Karpas-422 (cell line): Measurements from ENCODE around the gene PGLYRP2. TPM values are rescaled to one million over a fixed set of nuclear protein-coding genes. Genes with fewer than 3 reads are reported as not detected.

Experiments used
- DNase-seq: peaks from one replicate; pipeline ENCODE4 v3.0.0-alpha.2; 2015
- H2AFZ ChIP-seq: fragments of 200-600 bp; sonication (generic); 2 replicates; pipeline ENCODE4 v1.6.1; 2014; ENCODE audit warnings: antibody characterized with exemption, low read length, mixed read lengths
- H3K27ac ChIP-seq: fragments of 200-600 bp; sonication (generic); 2 replicates; pipeline ENCODE4 v1.5.1; 2014; ENCODE audit warnings: mild to moderate bottlenecking, low read length, moderate library complexity
- H3K27me3 ChIP-seq: fragments of 200-600 bp; sonication (generic); 2 replicates; pipeline ENCODE4 v1.6.1; 2014; ENCODE audit warnings: low read length, mixed read lengths
- H3K36me3 ChIP-seq: fragments of 200-600 bp; sonication (generic); 2 replicates; pipeline ENCODE4 v1.6.1; 2014; ENCODE audit warnings: low read length, mixed read lengths; ENCODE audit not compliant: insufficient read depth
- H3K4me1 ChIP-seq: fragments of 200-600 bp; sonication (generic); 2 replicates; pipeline ENCODE4 v1.6.1; 2014; ENCODE audit warnings: mild to moderate bottlenecking, low read length, mixed read lengths
- H3K4me2 ChIP-seq: fragments of 200-600 bp; sonication (generic); 2 replicates; pipeline ENCODE4 v1.6.1; 2014; ENCODE audit warnings: low read length, low read depth, mild to moderate bottlenecking; ENCODE audit not compliant: poor library complexity, severe bottlenecking
- H3K4me3 ChIP-seq: fragments of 200-600 bp; sonication (generic); 2 replicates; pipeline ENCODE4 v1.5.1; 2014; ENCODE audit warnings: mild to moderate bottlenecking, antibody characterized with exemption, low read length, mixed read lengths
- H3K79me2 ChIP-seq: fragments of 200-600 bp; sonication (generic); 2 replicates; pipeline ENCODE4 v1.6.1; 2014; ENCODE audit warnings: mild to moderate bottlenecking, low read length, mixed read lengths
- H3K9ac ChIP-seq: fragments of 200-600 bp; sonication (generic); 2 replicates; pipeline ENCODE4 v1.6.0; 2014; ENCODE audit warnings: low read length
- H3K9me2 ChIP-seq: fragments of 200-600 bp; sonication (generic), shearing (Covaris generic); replicated peaks from 2 replicates; pipeline ENCODE4 v1.6.0; 2014; ENCODE audit warnings: mild to moderate bottlenecking, low read length, moderate library complexity; ENCODE audit not compliant: insufficient read depth
- H3K9me3 ChIP-seq: fragments of 300-700, 200-600 bp; sonication (generic); 2 replicates; pipeline ENCODE4 v1.6.1; 2014; ENCODE audit warnings: low read length, mixed read lengths
- H4K20me1 ChIP-seq: fragments of 200-600 bp; sonication (generic); 2 replicates; pipeline ENCODE4 v1.6.1; 2014; ENCODE audit warnings: mild to moderate bottlenecking, antibody characterized with exemption, low read length, low read depth; ENCODE audit not compliant: insufficient read depth
- total RNA-seq: library from RNA; depleted of rRNA; stranded (reverse); fragments of >200 nt; shearing (Covaris generic); gene quantifications from 2 replicates; pipeline ENCODE4 v1.2.3, GENCODE V29; 2014; ENCODE audit warnings: low replicate concordance

PGLYRP2 gene
- total RNA-seq, 1 experiment from 2014 or later, result not detected

DNA sequence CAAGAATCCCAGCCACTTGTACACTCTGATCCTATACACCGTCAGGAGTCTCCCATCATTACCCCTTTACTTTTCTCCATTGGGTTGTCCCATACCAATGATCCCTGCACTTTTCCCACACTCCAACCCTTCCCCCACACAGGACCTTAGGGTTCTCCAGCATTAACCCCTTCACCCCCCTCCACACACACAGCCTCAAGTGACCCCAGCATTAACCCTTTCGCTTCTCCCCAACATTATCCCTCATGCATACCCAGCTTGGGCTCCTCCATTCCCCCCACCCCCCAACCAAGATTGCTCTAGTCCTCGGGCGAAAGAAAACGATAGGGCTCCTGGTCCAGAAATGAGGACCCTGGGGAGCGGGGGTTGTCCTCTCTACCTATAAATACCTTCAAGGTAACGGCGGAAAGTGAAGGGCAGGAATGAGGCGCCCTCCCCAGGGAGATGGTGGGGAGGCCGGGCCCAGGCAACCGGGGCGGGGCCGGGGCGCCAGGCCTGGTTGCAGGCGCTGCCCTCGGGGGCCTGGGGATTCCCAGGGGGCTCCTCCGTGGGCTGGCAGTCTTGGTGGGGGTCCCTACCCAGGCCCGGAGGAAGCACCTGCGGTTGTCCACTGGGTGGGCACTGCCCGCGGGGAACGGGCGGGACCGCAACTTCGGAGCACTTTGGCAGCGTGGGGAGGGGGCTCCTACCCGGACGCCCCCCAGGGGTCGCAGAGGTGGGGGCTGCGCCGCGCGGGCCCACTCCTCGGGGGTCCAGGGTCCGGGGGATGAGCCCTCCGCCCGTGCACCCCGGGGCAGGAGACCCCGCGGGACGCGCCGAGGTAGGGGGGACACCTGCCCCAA, 30.3 kb downstream of the PGLYRP2 start:
- Histone ChIP-seq H3K4me3 (peak overlapping the region; percentile 41; the same call in 1 of the 2 replicates), H2AFZ (no peak overlapping the region)

DNA sequence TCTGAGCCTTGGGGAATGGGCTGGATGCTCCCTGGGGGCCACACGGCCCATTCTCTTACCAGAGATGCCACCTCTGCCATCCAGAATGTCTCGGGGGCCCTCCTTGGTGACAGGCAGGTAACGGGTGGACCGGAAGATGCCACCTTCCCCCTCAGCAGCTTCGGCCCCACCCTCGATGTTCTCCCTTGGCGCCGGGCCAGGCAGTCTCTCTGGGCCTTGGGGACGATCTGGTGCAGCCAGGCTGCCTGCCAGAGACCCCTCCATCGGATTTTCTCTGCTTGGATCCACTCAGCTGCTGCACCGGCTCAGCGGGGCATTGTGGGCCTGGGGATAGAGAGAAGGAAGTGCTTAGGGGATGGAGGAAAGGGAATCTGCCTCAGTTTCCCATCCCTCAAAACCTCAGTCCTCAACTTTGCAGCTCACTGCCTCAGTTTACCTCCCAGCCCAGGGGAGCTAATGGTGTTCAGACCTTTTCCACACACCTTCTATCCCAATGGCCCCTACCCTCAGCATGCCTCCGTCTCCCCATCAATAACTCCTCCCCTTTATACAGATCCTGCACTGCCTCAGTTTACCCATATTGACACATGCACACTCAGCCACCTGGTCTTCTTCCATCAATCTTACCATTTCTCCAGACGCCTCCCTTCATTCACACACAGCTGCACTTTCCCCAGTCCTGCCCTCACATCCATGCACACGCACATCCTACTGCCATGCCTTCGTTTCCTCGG, 31.1 kb downstream of the PGLYRP2 start:
- no peaks in the 10 kb centered on the region for H3K79me2 ChIP-seq
- H3K9me2 ChIP-seq, result no peaks in the 10 kb centered on the region; the same call in 1 of the 2 replicates
- H3K9me3 ChIP-seq, result no peaks in the 10 kb centered on the region
- DNase-seq, result no peak
- no peak overlapping the region for H2AFZ ChIP-seq
- H3K36me3 ChIP-seq, result no peaks in the 10 kb centered on the region
- no peak overlapping the region for H3K27ac ChIP-seq
- H4K20me1 ChIP-seq, result 0 out of 2 replicates have a peak, but pooled peaks cover 5% of the 10 kb centered on the region
- H3K4me2 ChIP-seq, result no peak overlapping the region
- H3K4me3 ChIP-seq, result no peak overlapping the region
- peaks cover 6% of the 10 kb centered on the region for H3K4me1 ChIP-seq
- no peaks in the 10 kb centered on the region for H3K27me3 ChIP-seq
- no peak overlapping the region for H3K9ac ChIP-seq

More for the DNA sequence above, 30.3 kb downstream of the PGLYRP2 start:
- Histone ChIP-seq H3K4me2 (peak overlapping the region; percentile 45), H3K27ac (no peak overlapping the region), H4K20me1 (0 out of 2 replicates have a peak, but pooled peaks cover 5% of the 10 kb centered on the region), H3K27me3 (no peaks in the 10 kb centered on the region), H3K4me1 (peaks cover 6% of the 10 kb centered on the region), H3K9ac (no peak overlapping the region), H3K79me2 (no peaks in the 10 kb centered on the region), H3K9me2 (no peaks in the 10 kb centered on the region; the same call in 1 of the 2 replicates), H3K36me3 (no peaks in the 10 kb centered on the region), H3K9me3 (no peaks in the 10 kb centered on the region)
- DNase-seq, result no peak

DNA sequence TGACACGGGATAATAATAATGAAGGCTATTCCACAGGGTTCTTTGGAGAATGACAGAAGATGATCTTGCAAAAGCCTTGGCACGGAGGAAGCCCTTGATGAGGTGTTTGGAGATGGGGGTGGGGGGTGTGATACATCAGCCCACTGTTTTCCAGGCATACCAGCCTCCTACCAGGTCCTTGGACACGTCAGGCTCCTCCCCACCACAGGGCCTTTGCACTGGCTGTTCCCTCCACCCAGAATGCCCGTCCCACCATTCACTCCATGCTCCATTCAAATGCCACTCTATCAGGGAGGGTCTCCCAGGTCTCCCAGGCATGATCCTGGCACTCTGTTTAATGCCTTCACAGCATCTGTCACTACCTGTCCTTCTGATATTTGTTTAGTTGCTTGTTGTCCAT, 32.2 kb downstream of the PGLYRP2 start:
- Histone ChIP-seq H3K36me3 (no peaks in the 10 kb centered on the region), H3K9me2 (no peaks in the 10 kb centered on the region; the same call in 1 of the 2 replicates), H3K9ac (no peak overlapping the region), H3K79me2 (no peaks in the 10 kb centered on the region), H3K27ac (no peak overlapping the region), H3K4me1 (peaks cover 6% of the 10 kb centered on the region), H3K4me2 (no peak overlapping the region), H3K4me3 (no peak overlapping the region), H2AFZ (no peak overlapping the region), H3K27me3 (no peaks in the 10 kb centered on the region), H3K9me3 (no peaks in the 10 kb centered on the region), H4K20me1 (0 out of 2 replicates have a peak, but pooled peaks cover 5% of the 10 kb centered on the region)
- no peak for DNase-seq

DNA sequence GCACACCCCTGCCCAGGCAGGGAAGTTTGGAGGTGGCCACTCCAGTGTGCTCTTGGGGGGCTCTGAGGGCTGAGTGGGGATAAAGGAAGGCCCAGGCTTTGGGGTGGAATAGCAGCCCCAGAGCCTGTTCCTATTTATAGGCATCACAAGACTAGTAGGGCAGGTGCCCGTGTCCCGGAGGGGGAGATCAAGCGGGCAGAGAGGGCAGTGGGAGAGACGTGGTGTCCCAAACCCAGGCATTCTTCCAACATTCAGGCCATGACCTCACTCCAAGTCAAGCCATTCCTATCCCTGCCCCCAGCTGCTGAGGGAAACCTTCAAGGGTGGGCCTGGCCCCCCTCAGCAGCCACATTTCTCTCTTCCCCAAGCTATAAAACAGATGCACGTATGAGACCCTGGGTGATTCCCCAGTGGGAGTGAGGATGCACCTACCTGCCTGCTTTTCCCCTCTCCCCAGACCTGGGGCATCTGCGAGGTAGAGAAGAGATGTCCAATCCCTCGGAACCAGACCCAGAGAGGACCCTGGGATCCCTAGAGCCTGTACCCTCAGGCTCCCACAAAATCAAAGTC, 33.4 kb downstream of the PGLYRP2 start:
- Histone ChIP-seq H3K4me1 (peaks cover 6% of the 10 kb centered on the region), H2AFZ (no peak overlapping the region), H3K36me3 (no peaks in the 10 kb centered on the region), H3K4me2 (no peak overlapping the region), H3K79me2 (no peaks in the 10 kb centered on the region), H3K9ac (no peak overlapping the region), H3K27ac (no peak overlapping the region), H4K20me1 (0 out of 2 replicates have a peak, but pooled peaks cover 5% of the 10 kb centered on the region), H3K4me3 (no peak overlapping the region), H3K9me2 (no peaks in the 10 kb centered on the region; the same call in 1 of the 2 replicates), H3K9me3 (no peaks in the 10 kb centered on the region), H3K27me3 (no peaks in the 10 kb centered on the region)
- no peak for DNase-seq

DNA sequence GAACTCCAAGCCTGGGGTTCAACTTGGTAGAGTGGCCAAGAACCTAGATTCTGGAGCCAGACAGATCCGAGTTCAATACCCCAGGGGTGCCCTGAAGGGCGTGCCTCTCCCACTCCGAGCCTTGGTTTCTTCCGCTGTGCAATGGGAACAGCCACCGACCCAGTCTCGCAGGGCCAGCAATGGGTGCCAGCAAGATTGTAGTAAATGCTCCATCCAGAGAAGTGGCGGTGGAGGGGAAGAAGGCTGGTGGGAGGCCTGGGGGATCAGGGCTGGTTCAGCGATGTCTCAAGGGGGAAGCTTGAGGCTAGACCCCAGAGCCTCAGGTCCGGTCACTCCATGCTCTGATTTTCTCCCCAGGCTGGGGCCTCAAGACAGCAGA, 34.1 kb downstream of the PGLYRP2 start:
- no peak for DNase-seq
- Histone ChIP-seq H3K9ac (no peak overlapping the region), H3K4me1 (peaks cover 6% of the 10 kb centered on the region), H3K27me3 (no peaks in the 10 kb centered on the region), H3K36me3 (no peaks in the 10 kb centered on the region), H3K4me2 (no peak overlapping the region), H3K9me2 (no peaks in the 10 kb centered on the region; the same call in 1 of the 2 replicates), H3K9me3 (no peaks in the 10 kb centered on the region), H3K4me3 (no peak overlapping the region), H3K27ac (no peak overlapping the region), H4K20me1 (0 out of 2 replicates have a peak, but pooled peaks cover 5% of the 10 kb centered on the region), H3K79me2 (no peaks in the 10 kb centered on the region), H2AFZ (no peak overlapping the region)

DNA sequence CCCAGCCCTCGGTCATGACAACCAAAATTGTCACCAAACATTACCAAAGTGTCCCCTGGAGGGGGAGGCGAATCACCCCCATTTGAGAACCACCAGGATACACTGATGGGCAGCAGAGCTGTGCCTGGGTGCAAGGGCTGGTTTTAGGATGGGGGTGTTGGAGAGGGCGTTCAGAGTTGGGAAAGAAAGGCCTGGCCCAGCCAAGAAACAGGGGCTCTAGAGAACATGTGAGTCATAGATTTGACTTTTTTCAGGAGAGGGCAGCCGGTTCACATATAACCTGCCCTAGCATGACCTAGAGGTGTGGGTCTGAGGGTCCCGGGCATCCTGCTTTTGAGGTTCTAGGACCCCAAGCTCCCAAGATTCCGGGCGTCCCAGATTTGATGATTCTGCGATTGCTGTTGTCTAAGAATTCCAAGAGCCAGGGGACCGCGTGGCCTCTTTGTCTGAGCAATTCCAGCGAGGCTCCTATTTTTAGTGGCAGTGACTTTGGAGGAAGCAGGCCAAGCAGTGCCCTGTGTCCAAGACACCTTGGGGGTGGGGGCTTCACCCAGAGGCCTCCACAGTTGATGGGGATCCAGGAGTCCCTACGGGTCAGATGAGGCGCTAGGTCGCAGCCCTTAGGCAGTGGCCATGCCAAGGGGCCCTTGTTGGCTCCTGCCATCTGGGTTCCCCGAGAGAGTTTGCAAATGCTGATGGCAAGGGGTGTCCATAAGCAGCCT, 34.6 kb downstream of the PGLYRP2 start:
- H3K9me3 ChIP-seq, result no peaks in the 10 kb centered on the region
- no peaks in the 10 kb centered on the region for H3K9me2 ChIP-seq
- no peak overlapping the region for H3K4me2 ChIP-seq
- no peak overlapping the region for H2AFZ ChIP-seq
- peaks cover 6% of the 10 kb centered on the region for H3K4me1 ChIP-seq
- H3K27ac ChIP-seq, result no peak overlapping the region
- no peak overlapping the region for H3K9ac ChIP-seq
- no peaks in the 10 kb centered on the region for H3K27me3 ChIP-seq
- H4K20me1 ChIP-seq, result 0 out of 2 replicates have a peak, but pooled peaks cover 5% of the 10 kb centered on the region
- H3K79me2 ChIP-seq, result no peaks in the 10 kb centered on the region
- H3K36me3 ChIP-seq, result no peaks in the 10 kb centered on the region
- no peak for DNase-seq
- no peak overlapping the region for H3K4me3 ChIP-seq

DNA sequence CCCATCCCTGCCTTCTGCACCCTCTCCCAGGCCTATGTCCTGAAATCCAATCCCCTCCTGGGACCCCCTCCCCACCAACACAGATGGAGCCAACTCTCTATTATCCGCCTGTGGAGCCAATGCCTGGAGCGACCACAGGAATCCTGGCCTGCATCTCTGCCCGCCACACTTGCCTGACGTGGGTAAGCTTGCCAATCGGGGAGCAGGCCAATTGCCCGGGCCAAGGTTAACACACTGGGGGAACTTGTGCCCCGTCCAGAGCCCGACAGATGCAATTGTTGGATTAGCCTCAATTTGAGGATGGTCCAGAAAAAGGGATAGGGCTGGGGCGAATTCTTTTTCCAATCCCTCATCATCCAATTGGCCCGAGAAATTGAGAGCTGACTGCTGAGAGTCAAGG, 35.5 kb downstream of the PGLYRP2 start:
- Histone ChIP-seq H3K4me3 (no peak overlapping the region), H3K27ac (no peak overlapping the region), H3K36me3 (no peaks in the 10 kb centered on the region), H3K9ac (no peak overlapping the region), H3K9me3 (no peaks in the 10 kb centered on the region), H3K4me1 (peaks cover under 1% of the 10 kb centered on the region; the same call in 1 of the 2 replicates), H3K27me3 (no peaks in the 10 kb centered on the region), H3K9me2 (no peaks in the 10 kb centered on the region), H3K4me2 (no peak overlapping the region), H3K79me2 (no peaks in the 10 kb centered on the region), H4K20me1 (0 out of 2 replicates have a peak, but pooled peaks cover 5% of the 10 kb centered on the region), H2AFZ (no peak overlapping the region)
- no peak for DNase-seq
